Liver (tissue), 3 donors: ENCODE data around the gene MGRN1.

ENCODE experiments used
- EGR1 ChIP-seq, 2 donors: IDR thresholded peaks; 2 replicates each; pipeline ENCODE4 v1.6.1; 2016 to 2018; ENCODE audit warnings: antibody characterized with exemption in 2 of 2, low read depth in 2 of 2
- FOXA1 ChIP-seq: IDR thresholded peaks from 2 replicates; pipeline ENCODE4 v1.6.1; 2016; ENCODE audit warnings: antibody characterized with exemption
- GABPA ChIP-seq, 2 donors: IDR thresholded peaks in 1 of 2; conservative IDR thresholded peaks in 1 of 2; 2 replicates each; pipeline ENCODE4 v1.6.1; 2016; ENCODE audit warnings: antibody characterized with exemption in 2 of 2, mild to moderate bottlenecking in 1 of 2, moderate library complexity in 1 of 2
- HNF4A ChIP-seq, 2 donors: conservative IDR thresholded peaks; 2 replicates each; pipeline ENCODE4 v1.6.1; 2016; ENCODE audit warnings: antibody characterized with exemption in 2 of 2, mild to moderate bottlenecking in 2 of 2
- RAD21 ChIP-seq, 2 donors: IDR thresholded peaks; 2 replicates each; pipeline ENCODE4 v1.6.1; 2016; ENCODE audit warnings: antibody characterized with exemption in 2 of 2, mild to moderate bottlenecking in 2 of 2
- REST ChIP-seq: IDR thresholded peaks from 2 replicates; pipeline ENCODE4 v1.6.1; 2016; ENCODE audit warnings: antibody characterized with exemption, mild to moderate bottlenecking
- RXRA ChIP-seq, 2 donors: IDR thresholded peaks; 2 replicates each; pipeline ENCODE4 v1.6.1; 2017 to 2018; ENCODE audit warnings: antibody characterized with exemption in 2 of 2, mild to moderate bottlenecking in 1 of 2
- SP1 ChIP-seq: IDR thresholded peaks from 2 replicates; pipeline ENCODE4 v1.6.1; 2018; ENCODE audit warnings: antibody characterized with exemption, mild to moderate bottlenecking
- TAF1 ChIP-seq: conservative IDR thresholded peaks from 2 replicates; pipeline ENCODE4 v1.6.1; 2016; ENCODE audit warnings: antibody characterized with exemption, mild to moderate bottlenecking
- YY1 ChIP-seq: IDR thresholded peaks from 2 replicates; pipeline ENCODE4 v1.6.1; 2016; ENCODE audit warnings: antibody characterized with exemption, mild to moderate bottlenecking
- TF ChIP-seq, protein P1 (sequence below): fragments of 150-350 bp; IDR thresholded peaks from 2 replicates; pipeline ENCODE4 v1.5.1; 2017; ENCODE audit warnings: improper control_type of control experiment, low read depth, low read length; ENCODE audit not compliant: missing input control
- TF ChIP-seq, protein P2 (sequence below): IDR thresholded peaks from 2 replicates; pipeline ENCODE4 v1.6.1; 2016; ENCODE audit warnings: antibody characterized with exemption
- TF ChIP-seq, protein P3 (sequence below): IDR thresholded peaks from 2 replicates; pipeline ENCODE4 v1.6.1; 2016; ENCODE audit warnings: antibody characterized with exemption
- TF ChIP-seq, protein P4 (sequence below): IDR thresholded peaks from 2 replicates; pipeline ENCODE4 v1.6.1; 2016; ENCODE audit warnings: antibody characterized with exemption
- donor health status: healthy.
- donor health status: healthy.

DNA sequence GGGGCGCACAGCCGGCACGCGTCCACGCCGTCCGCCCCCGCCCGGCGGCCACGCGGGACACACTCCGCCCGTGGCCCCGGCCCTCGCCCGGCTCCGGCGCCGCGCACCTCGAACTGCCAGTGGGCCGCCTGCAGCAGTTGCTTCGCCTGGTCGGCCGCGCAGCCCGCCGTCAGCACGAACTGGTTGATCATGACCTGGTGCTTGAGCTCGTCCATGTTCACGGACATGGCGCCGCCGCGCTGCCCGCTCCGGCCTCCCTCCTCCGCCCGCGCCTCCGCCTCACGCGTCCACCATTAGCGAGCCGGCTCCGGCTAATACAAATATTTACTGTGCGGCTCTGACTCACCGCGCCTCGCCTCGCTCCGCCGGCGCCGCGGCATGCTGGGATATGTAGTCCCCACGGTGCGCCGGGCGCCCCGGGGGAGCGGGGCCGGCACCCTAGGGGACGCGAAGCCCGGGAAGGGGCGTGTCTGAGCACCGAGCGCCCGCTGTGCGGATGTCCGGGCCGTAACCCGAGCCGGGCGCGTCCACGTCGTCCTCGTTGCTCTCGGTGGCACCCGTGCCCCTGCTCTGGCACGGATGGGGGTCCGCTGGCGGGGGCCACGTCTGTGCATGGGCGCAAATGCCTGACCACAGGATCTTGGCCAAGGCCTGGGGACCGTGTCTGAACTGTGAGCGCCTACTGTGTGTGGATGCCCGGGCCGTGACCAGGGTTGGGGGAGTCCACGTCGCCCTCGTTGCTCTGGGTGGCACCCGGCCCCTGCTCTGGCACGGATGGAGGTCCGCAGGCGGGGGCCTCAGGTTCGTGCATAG is 9.8 kb upstream of the MGRN1 start, which contains the start of gene UBALD1:
- TF ChIP-seq REST (peak; percentile 80), SP1 (peak; percentile 66), YY1 (peak; percentile 95), RXRA (IDR thresholded peaks at IDR 0.05) (no peak), RAD21 (IDR thresholded peaks at IDR 0.05) (peak in 1 of 2 donors; percentile 17), HNF4A (conservative IDR thresholded peaks at IDR 0.05) (no peak), TAF1 (no peak), EGR1 (IDR thresholded peaks at IDR 0.05; ENCODE audit: low read depth in 2 of 2) (no peak), GABPA (IDR thresholded peaks at IDR 0.05 in 1 of 2, conservative IDR thresholded peaks at IDR 0.05 in 1 of 2) (peak in 1 of 2 donors; percentile 70), FOXA1 (peak; percentile 43)
- TF ChIP-seq, protein P1, sequence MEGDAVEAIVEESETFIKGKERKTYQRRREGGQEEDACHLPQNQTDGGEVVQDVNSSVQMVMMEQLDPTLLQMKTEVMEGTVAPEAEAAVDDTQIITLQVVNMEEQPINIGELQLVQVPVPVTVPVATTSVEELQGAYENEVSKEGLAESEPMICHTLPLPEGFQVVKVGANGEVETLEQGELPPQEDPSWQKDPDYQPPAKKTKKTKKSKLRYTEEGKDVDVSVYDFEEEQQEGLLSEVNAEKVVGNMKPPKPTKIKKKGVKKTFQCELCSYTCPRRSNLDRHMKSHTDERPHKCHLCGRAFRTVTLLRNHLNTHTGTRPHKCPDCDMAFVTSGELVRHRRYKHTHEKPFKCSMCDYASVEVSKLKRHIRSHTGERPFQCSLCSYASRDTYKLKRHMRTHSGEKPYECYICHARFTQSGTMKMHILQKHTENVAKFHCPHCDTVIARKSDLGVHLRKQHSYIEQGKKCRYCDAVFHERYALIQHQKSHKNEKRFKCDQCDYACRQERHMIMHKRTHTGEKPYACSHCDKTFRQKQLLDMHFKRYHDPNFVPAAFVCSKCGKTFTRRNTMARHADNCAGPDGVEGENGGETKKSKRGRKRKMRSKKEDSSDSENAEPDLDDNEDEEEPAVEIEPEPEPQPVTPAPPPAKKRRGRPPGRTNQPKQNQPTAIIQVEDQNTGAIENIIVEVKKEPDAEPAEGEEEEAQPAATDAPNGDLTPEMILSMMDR, result peak; percentile 1
- TF ChIP-seq, protein P2, sequence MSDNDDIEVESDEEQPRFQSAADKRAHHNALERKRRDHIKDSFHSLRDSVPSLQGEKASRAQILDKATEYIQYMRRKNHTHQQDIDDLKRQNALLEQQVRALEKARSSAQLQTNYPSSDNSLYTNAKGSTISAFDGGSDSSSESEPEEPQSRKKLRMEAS, result no peak
- TF ChIP-seq, protein P3, sequence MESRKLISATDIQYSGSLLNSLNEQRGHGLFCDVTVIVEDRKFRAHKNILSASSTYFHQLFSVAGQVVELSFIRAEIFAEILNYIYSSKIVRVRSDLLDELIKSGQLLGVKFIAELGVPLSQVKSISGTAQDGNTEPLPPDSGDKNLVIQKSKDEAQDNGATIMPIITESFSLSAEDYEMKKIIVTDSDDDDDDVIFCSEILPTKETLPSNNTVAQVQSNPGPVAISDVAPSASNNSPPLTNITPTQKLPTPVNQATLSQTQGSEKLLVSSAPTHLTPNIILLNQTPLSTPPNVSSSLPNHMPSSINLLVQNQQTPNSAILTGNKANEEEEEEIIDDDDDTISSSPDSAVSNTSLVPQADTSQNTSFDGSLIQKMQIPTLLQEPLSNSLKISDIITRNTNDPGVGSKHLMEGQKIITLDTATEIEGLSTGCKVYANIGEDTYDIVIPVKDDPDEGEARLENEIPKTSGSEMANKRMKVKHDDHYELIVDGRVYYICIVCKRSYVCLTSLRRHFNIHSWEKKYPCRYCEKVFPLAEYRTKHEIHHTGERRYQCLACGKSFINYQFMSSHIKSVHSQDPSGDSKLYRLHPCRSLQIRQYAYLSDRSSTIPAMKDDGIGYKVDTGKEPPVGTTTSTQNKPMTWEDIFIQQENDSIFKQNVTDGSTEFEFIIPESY, result no peak
- TF ChIP-seq, protein P4, sequence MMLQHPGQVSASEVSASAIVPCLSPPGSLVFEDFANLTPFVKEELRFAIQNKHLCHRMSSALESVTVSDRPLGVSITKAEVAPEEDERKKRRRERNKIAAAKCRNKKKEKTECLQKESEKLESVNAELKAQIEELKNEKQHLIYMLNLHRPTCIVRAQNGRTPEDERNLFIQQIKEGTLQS, result no peak
